Germinal center (tissue), 1 donor: ENCODE results near the gene TTLL5.

Experiments used
- DNase-seq: peaks from one replicate; pipeline ENCODE4 v3.0.0; 2012; ENCODE audit warnings: mixed read lengths, low spot score

The TTLL5 gene

GRCh38 chr14:75960231-75960630 is 299.2 kb downstream of the TTLL5 start:
- DNase-seq: peak; percentile 74

- DNase-seq: no peak
Observed at GRCh38 chr14:75961662-75962061, 300.6 kb downstream of the TTLL5 start.

- no peak for DNase-seq
Observed at GRCh38 chr14:75967866-75968265, 306.8 kb downstream of the TTLL5 start.

GRCh38 chr14:75968456-75968855 is 307.4 kb downstream of the TTLL5 start:
- no peak for DNase-seq

GRCh38 chr14:75969126-75969525 is 308.1 kb downstream of the TTLL5 start:
- DNase-seq: no peak

GRCh38 chr14:75969891-75970290 is 308.8 kb downstream of the TTLL5 start:
- DNase-seq: no peak

- no peak for DNase-seq
Observed at GRCh38 chr14:75970989-75971388, 309.9 kb downstream of the TTLL5 start.

GRCh38 chr14:75971509-75971908 is 310.5 kb downstream of the TTLL5 start:
- no peak for DNase-seq

- DNase-seq: no peak
Observed at GRCh38 chr14:75972801-75973421, 311.9 kb downstream of the TTLL5 start.

- DNase-seq: no peak
Observed at GRCh38 chr14:75976826-75977581, 316.0 kb downstream of the TTLL5 start.

GRCh38 chr14:75977582-75977943 is 316.5 kb downstream of the TTLL5 start:
- no peak for DNase-seq

- peak; percentile 36 for DNase-seq
Observed at GRCh38 chr14:75978249-75978731, 317.2 kb downstream of the TTLL5 start.

GRCh38 chr14:75979071-75979571 is 318.1 kb downstream of the TTLL5 start:
- DNase-seq: peak; percentile 51

- no peak for DNase-seq
Observed at GRCh38 chr14:75979648-75980565, 318.9 kb downstream of the TTLL5 start.

GRCh38 chr14:75980856-75981255 is 319.8 kb downstream of the TTLL5 start:
- no peak for DNase-seq

GRCh38 chr14:75981426-75982265 is 320.6 kb downstream of the TTLL5 start, which contains the start of gene TGFB3:
Gene TGFB3, minus strand, starts transcription at chr14:75981995. Its CDS starts 1,102 bp downstream, at chr14:75980893.
- peak; percentile 50 for DNase-seq

GRCh38 chr14:75982266-75983018 is 321.4 kb downstream of the TTLL5 start:
- peak; percentile 73 for DNase-seq

- no peak for DNase-seq
Observed at GRCh38 chr14:75983019-75983358, 321.9 kb downstream of the TTLL5 start.

- DNase-seq: no peak
Observed at GRCh38 chr14:75984674-75985073, 323.6 kb downstream of the TTLL5 start.

GRCh38 chr14:75985618-75986438 is 324.8 kb downstream of the TTLL5 start, which contains the start of gene IFT43:
Gene IFT43, plus strand, starts transcription at chr14:75985763. Its CDS starts 24 bp downstream, at chr14:75985787.
- DNase-seq: peak; percentile 89
